Activated CD4-positive, alpha-beta T cell treated with anti-CD3 and anti-CD28 coated beads, Interleukin-2, amount 10 ng/mL, durations not matched to agents 7 days and 5 days (primary cell): ENCODE data around the gene CRHR1. TPM values are rescaled to one million over a fixed set of nuclear protein-coding genes. Genes with fewer than 3 reads are reported as not detected.

Experiments used
- CTCF ChIA-PET: fragments of 350-600 bp; sonication (Branson Sonifier 250); formaldehyde crosslinking; loops from one replicate; lab custom pipeline; 2021; ENCODE audit warnings: antibody characterized with exemption; lab: Charles Lee
- POLR2A ChIA-PET: fragments of 350-600 bp; sonication (Branson Sonifier 250); formaldehyde crosslinking; loops from one replicate; lab custom pipeline; 2021; ENCODE audit warnings: antibody characterized with exemption; lab: Charles Lee
- DNase-seq: peaks from one replicate; pipeline ENCODE4 v3.0.0-alpha.2; 2020
- H3K27ac Mint-ChIP-seq: one replicate; pipeline ENCODE4 v1.8.0; 2021; ENCODE audit warnings: mild to moderate bottlenecking, moderate library complexity, mixed read lengths
- H3K27me3 Mint-ChIP-seq: one replicate; pipeline ENCODE4 v1.8.0; 2021; ENCODE audit warnings: mixed read lengths
- H3K36me3 Mint-ChIP-seq: one replicate; pipeline ENCODE4 v1.8.0; 2021; ENCODE audit warnings: low read depth, mixed read lengths
- H3K4me1 Mint-ChIP-seq: one replicate; pipeline ENCODE4 v1.8.0; 2021; ENCODE audit warnings: mixed read lengths
- H3K4me3 Mint-ChIP-seq: one replicate; pipeline ENCODE4 v1.8.0; 2021; ENCODE audit warnings: mild to moderate bottlenecking, moderate library complexity, mixed read lengths
- H3K9me3 Mint-ChIP-seq: one replicate; pipeline ENCODE4 v1.8.0; 2021; ENCODE audit warnings: mixed read lengths
- total RNA-seq, 2 experiments: library from RNA; stranded (reverse); gene quantifications; one replicate each; pipeline ENCODE4 v1.2.3, GENCODE V29; 2021

CRHR1 gene
- total RNA-seq, 2 experiments from 2014 or later = not detected

- Mint-ChIP-seq H3K4me3 (no peak overlapping the region), H3K36me3 (no peaks in the 10 kb centered on the region), H3K27me3 (peaks cover 4% of the 10 kb centered on the region), H3K9me3 (no peaks in the 10 kb centered on the region), H3K27ac (no peak overlapping the region), H3K4me1 (no peaks in the 10 kb centered on the region)
- ChIA-PET POLR2A (no interaction called here), CTCF (no interaction called here)
- DNase-seq = no peak
These were observed 17.3 kb downstream of the CRHR1 start for GRCh38 chr17:45801421-45801820.

- no peak for DNase-seq
- Mint-ChIP-seq H3K4me3 (no peak overlapping the region), H3K27ac (no peak overlapping the region), H3K27me3 (peaks cover 5% of the 10 kb centered on the region), H3K9me3 (no peaks in the 10 kb centered on the region), H3K4me1 (no peaks in the 10 kb centered on the region), H3K36me3 (no peaks in the 10 kb centered on the region)
- CTCF ChIA-PET = no interaction called here
- POLR2A ChIA-PET = no interaction called here
These were observed 24.7 kb downstream of the CRHR1 start for GRCh38 chr17:45808845-45809244.

GRCh38 chr17:45809499-45809898 lies 25.4 kb downstream of the CRHR1 start:
- Mint-ChIP-seq H3K4me3 (no peak overlapping the region), H3K36me3 (no peaks in the 10 kb centered on the region), H3K27ac (no peak overlapping the region), H3K27me3 (peaks cover 5% of the 10 kb centered on the region), H3K9me3 (no peaks in the 10 kb centered on the region), H3K4me1 (no peaks in the 10 kb centered on the region)
- no peak for DNase-seq
- CTCF ChIA-PET = no interaction called here
- POLR2A ChIA-PET = no interaction called here

- Mint-ChIP-seq H3K4me3 (no peak overlapping the region), H3K9me3 (no peaks in the 10 kb centered on the region), H3K27ac (no peak overlapping the region), H3K27me3 (peaks cover 5% of the 10 kb centered on the region), H3K36me3 (no peaks in the 10 kb centered on the region), H3K4me1 (no peaks in the 10 kb centered on the region)
- CTCF ChIA-PET = no interaction called here
- POLR2A ChIA-PET = no interaction called here
- no peak for DNase-seq
These were observed 28.0 kb downstream of the CRHR1 start for GRCh38 chr17:45812102-45812501.

- H3K36me3 Mint-ChIP-seq = no peaks in the 10 kb centered on the region
- no peaks in the 10 kb centered on the region for H3K4me1 Mint-ChIP-seq
- CTCF ChIA-PET = no interaction called here
- DNase-seq = no peak
- H3K9me3 Mint-ChIP-seq = no peaks in the 10 kb centered on the region
- no peak overlapping the region for H3K27ac Mint-ChIP-seq
- H3K27me3 Mint-ChIP-seq = peaks cover 5% of the 10 kb centered on the region
- POLR2A ChIA-PET = no interaction called here
- H3K4me3 Mint-ChIP-seq = no peak overlapping the region
These were observed 29.1 kb downstream of the CRHR1 start for GRCh38 chr17:45813048-45813725.

GRCh38 chr17:45814622-45815606 lies 30.8 kb downstream of the CRHR1 start:
- ChIA-PET POLR2A (no interaction called here), CTCF (no interaction called here)
- peaks cover 5% of the 10 kb centered on the region for H3K27me3 Mint-ChIP-seq
- H3K4me1 Mint-ChIP-seq = no peaks in the 10 kb centered on the region
- H3K27ac Mint-ChIP-seq = no peak overlapping the region
- DNase-seq = no peak
- no peak overlapping the region for H3K4me3 Mint-ChIP-seq
- no peaks in the 10 kb centered on the region for H3K36me3 Mint-ChIP-seq
- no peaks in the 10 kb centered on the region for H3K9me3 Mint-ChIP-seq

GRCh38 chr17:45815752-45816151 lies 31.6 kb downstream of the CRHR1 start:
- Mint-ChIP-seq H3K36me3 (no peaks in the 10 kb centered on the region), H3K4me3 (no peak overlapping the region), H3K27me3 (peaks cover 5% of the 10 kb centered on the region), H3K9me3 (no peaks in the 10 kb centered on the region), H3K4me1 (no peaks in the 10 kb centered on the region), H3K27ac (no peak overlapping the region)
- CTCF ChIA-PET = interaction anchor here (0.5 kb wide), 1 partner anchor 20 kb away, joined by 4 read pairs; no protein-coding TSS in a partner anchor
- POLR2A ChIA-PET = no interaction called here
- DNase-seq = no peak

GRCh38 chr17:45818041-45818440 lies 33.9 kb downstream of the CRHR1 start:
- Mint-ChIP-seq H3K4me3 (no peak overlapping the region), H3K4me1 (no peaks in the 10 kb centered on the region), H3K27ac (no peak overlapping the region), H3K36me3 (no peaks in the 10 kb centered on the region), H3K9me3 (no peaks in the 10 kb centered on the region), H3K27me3 (no peaks in the 10 kb centered on the region)
- ChIA-PET CTCF (interaction anchor here (1.5 kb wide), 1 partner anchor 30 kb away, joined by 3 read pairs; no protein-coding TSS in a partner anchor), POLR2A (no interaction called here)
- DNase-seq = no peak

GRCh38 chr17:45818699-45819098 lies 34.6 kb downstream of the CRHR1 start:
- Mint-ChIP-seq H3K27ac (no peak overlapping the region), H3K4me3 (no peak overlapping the region), H3K36me3 (no peaks in the 10 kb centered on the region), H3K4me1 (peaks cover 1% of the 10 kb centered on the region), H3K9me3 (no peaks in the 10 kb centered on the region), H3K27me3 (no peaks in the 10 kb centered on the region)
- DNase-seq = no peak
- ChIA-PET POLR2A (interaction anchor here (0.6 kb wide), 1 partner anchor 177 kb away, joined by 5 read pairs; no protein-coding TSS in a partner anchor), CTCF (interaction anchor here (1.4 kb wide), 1 partner anchor 13 kb away, joined by 6 read pairs; no protein-coding TSS in a partner anchor)

GRCh38 chr17:45819632-45820031 lies 35.5 kb downstream of the CRHR1 start:
- Mint-ChIP-seq H3K36me3 (no peaks in the 10 kb centered on the region), H3K4me1 (peaks cover 2% of the 10 kb centered on the region), H3K4me3 (no peak overlapping the region), H3K27ac (no peak overlapping the region), H3K9me3 (no peaks in the 10 kb centered on the region), H3K27me3 (no peaks in the 10 kb centered on the region)
- DNase-seq = no peak
- ChIA-PET POLR2A (interaction anchor here (0.6 kb wide), 1 partner anchor 178 kb away, joined by 5 read pairs; no protein-coding TSS in a partner anchor), CTCF (interaction anchor here (1.2 to 1.5 kb wide), 3 partner anchors 12 to 180 kb away, joined by 3 to 6 read pairs (median 4); no protein-coding TSS in a partner anchor)

- Mint-ChIP-seq H3K9me3 (no peaks in the 10 kb centered on the region), H3K4me1 (peaks cover 2% of the 10 kb centered on the region), H3K27ac (no peak overlapping the region), H3K4me3 (no peak overlapping the region), H3K36me3 (no peaks in the 10 kb centered on the region), H3K27me3 (no peaks in the 10 kb centered on the region)
- no peak for DNase-seq
- CTCF ChIA-PET = interaction anchor here (1.2 to 1.5 kb wide), 3 partner anchors 12 to 180 kb away, joined by 3 to 6 read pairs (median 4); no protein-coding TSS in a partner anchor
- POLR2A ChIA-PET = no interaction called here
These were observed 36.1 kb downstream of the CRHR1 start for GRCh38 chr17:45820052-45820780.

- Mint-ChIP-seq H3K27me3 (no peaks in the 10 kb centered on the region), H3K9me3 (no peaks in the 10 kb centered on the region)
- CTCF ChIA-PET = interaction anchor here (1.5 kb wide), 1 partner anchor 181 kb away, joined by 4 read pairs; no protein-coding TSS in a partner anchor
These were observed 37.0 kb downstream of the CRHR1 start for GRCh38 chr17:45821147-45821546.

More at GRCh38 chr17:45821147-45821546, 37.0 kb downstream of the CRHR1 start:
- POLR2A ChIA-PET = no interaction called here
- Mint-ChIP-seq H3K4me3 (no peak overlapping the region), H3K27ac (no peak overlapping the region), H3K4me1 (peaks cover 2% of the 10 kb centered on the region), H3K36me3 (no peaks in the 10 kb centered on the region)
- DNase-seq = no peak
